ENCODE results near the gene QPRT. TPM values are rescaled to one million over a fixed set of nuclear protein-coding genes. Genes with fewer than 3 reads are reported as not detected.
"Not testable (repeated sequence)": the region's sequence is repeated elsewhere in the genome, so short reads cannot be mapped to it uniquely, and the experiment has no call there.

The QPRT gene
- total RNA-seq, 1 experiment from 2014 or later: 51.9 TPM

DNA sequence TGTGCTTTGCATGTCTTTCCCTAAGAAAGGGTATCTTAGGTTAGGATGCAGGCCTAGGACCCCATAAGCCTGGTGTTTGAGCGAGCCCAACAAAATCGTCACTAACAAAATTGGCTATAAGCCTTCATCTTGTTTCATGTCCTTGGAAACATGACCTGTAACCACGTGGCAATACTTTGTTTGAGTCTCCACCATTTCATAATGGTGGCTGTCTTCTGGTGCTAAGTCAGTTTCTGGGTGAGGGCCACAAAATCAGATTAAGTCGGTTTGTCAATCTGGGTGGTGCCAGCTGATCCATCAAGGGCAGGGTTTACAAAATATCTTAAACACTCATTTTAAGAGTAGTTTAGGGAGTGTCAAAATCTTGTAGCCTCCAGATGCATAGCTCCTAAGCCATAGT, 33.8 kb downstream of the QPRT start:
- DNase-seq: no peak
- H3K36me3 ChIP-seq: no peaks in the 10 kb centered on the region

DNA sequence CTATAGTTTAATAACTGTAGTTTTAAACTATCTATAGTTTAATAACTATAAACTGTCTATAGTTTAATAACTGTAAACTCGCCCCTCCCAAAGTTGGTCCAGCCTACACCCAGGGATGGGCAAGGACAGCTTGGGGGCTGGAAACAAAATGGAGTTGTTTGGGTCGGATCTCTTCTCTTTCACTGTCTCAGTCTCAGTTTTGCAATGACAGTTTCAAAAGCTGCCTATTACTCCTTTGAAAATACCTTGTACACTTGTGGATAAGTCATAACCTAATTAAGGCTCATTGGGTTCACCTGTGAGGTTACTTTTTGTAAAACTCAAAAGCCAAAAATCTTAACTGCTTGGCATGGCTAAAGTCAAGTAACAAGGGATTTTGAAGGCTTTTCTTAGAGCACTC, 35.4 kb downstream of the QPRT start:
- Histone ChIP-seq H3K9me3 (replicated peaks) (no peaks in the 10 kb centered on the region), H3K27me3 (no peaks in the 10 kb centered on the region), H3K4me1 (no peaks in the 10 kb centered on the region), H3K4me3 (no peak overlapping the region), H3K36me3 (no peaks in the 10 kb centered on the region), H3K27ac (no peak overlapping the region)
- no peak for DNase-seq

More for the DNA sequence above, 33.8 kb downstream of the QPRT start:
- Histone ChIP-seq H3K9me3 (replicated peaks) (no peaks in the 10 kb centered on the region), H3K4me3 (no peak overlapping the region), H3K4me1 (no peaks in the 10 kb centered on the region), H3K27me3 (no peaks in the 10 kb centered on the region), H3K27ac (no peak overlapping the region)

DNA sequence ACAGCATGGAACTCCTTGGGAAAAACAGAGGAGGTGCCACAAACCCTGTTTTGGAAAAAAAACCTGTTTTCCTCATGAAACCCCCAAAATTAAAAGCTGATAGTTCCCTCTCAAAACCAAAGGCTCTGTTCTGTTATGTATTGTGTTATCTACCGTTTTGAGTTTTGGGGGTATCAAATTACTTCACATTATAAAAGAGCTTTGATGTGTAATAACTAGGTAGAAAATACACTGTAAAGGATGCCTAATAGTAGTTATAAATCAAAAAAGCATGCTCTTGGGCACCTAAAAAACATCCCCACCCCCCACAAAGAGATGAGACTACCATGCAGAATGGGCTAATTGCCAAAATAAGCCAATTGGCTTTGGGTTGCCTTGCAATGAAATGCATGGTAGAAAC, 36.0 kb downstream of the QPRT start:
- H3K27ac ChIP-seq: no peak overlapping the region
- no peak for DNase-seq
- no peaks in the 10 kb centered on the region for H3K27me3 ChIP-seq
- no peaks in the 10 kb centered on the region for H3K4me1 ChIP-seq
- H3K9me3 ChIP-seq (replicated peaks): no peaks in the 10 kb centered on the region
- no peaks in the 10 kb centered on the region for H3K36me3 ChIP-seq
- no peak overlapping the region for H3K4me3 ChIP-seq

DNA sequence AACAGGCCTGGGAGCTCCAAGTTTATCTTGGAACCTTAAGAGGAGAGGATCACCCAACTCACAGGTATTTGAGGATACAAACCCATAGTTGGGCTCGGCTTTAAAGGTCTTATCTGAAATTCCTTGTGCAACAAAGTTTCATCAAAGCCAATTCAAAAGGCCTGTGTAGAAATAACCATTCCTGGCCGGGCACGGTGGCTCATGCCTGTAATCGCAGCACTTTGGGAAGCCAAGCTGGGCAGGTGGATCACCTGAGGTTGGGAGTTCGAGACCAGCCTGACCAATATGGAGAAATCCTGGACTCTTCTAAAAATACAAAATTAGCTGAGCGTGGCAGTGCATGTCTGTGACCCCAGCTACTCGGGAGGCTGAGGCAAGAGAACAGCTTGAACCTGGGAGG, 38.1 kb downstream of the QPRT start:
- Histone ChIP-seq H3K4me3 (no peak overlapping the region), H3K36me3 (no peaks in the 10 kb centered on the region), H3K9me3 (replicated peaks) (no peaks in the 10 kb centered on the region), H3K27me3 (no peaks in the 10 kb centered on the region), H3K27ac (no peak overlapping the region), H3K4me1 (no peaks in the 10 kb centered on the region)
- no peak for DNase-seq

DNA sequence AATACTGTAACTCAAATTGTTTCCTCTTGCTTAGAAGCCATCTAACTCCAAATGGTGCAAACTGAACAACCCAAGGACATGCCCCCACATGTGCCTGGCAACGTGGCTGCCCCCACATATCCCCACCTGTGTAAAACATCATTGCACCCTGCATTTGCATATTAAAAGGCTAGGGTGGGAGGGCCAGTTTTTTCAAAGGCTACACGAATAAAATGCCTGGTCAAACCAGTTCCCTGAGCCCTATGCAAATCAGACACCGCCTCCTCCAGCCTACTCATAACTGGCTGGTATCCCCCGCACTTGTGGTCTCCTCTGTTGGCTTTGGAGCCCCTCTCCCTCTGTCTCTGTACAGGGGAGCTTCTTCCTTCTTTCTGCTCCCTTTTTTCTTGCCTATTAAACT, 40.1 kb downstream of the QPRT start:
- Histone ChIP-seq H3K4me3 (no peak overlapping the region), H3K36me3 (no peaks in the 10 kb centered on the region), H3K4me1 (no peaks in the 10 kb centered on the region), H3K27me3 (no peaks in the 10 kb centered on the region), H3K9me3 (replicated peaks) (no peaks in the 10 kb centered on the region), H3K27ac (no peak overlapping the region)
- no peak for DNase-seq

DNA sequence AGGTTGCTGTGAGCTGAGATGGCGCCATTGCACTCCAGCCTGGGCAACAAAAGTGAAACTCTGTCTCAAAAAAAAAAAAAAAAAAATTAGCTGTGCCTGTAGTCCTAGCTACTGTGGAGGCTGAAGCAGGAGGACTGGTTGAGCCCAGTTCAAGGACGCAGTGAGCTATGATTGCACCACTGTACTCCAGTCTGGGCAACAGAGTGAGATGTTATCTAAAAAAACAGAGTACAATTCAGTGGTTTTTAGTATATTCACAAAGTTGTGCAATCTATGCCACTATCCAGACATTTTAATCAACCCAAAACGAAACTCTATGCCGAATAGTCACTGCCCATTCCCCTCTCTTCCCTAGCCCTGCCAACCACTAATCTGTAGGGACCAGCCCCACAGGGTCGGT, 41.7 kb downstream of the QPRT start:
- Histone ChIP-seq H3K4me3 (no peak overlapping the region), H3K27me3 (no peaks in the 10 kb centered on the region), H3K4me1 (no peaks in the 10 kb centered on the region), H3K36me3 (no peaks in the 10 kb centered on the region), H3K9me3 (replicated peaks) (no peaks in the 10 kb centered on the region), H3K27ac (no peak overlapping the region)
- no peak for DNase-seq

DNA sequence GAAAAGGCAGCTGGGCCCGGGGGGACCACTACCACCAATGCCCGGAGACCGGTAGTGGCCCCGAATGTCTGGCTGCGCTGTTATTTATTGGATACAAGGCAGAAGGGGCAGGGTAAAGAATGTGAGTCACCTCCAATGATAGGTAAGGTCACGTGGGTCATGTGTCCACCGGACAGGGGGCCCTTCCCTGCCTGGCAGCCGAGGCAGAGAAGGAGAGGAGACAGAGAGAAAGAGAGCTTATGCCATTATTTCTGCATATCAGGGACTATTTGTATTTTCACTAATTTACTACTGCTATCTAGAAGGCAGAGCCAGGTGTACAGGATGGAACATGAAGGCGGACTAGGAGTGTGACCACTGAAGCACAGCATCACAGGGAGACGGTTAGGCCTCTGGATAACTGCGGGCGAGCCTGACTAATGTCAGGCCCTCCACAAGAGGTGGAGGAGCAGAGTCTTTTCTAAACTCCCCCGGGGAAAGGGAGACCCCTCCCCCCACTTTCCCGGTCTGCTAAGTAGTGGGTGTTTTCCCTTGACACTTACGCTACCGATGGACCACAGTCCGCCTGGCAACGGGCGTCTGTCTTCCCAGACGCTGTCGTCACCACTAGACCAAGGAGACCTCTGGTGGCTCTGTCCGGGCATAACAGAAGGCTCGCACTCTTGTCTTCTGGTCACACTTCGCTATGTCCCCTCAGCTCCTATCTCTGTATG, 42.3 kb downstream of the QPRT start:
- not testable (repeated sequence) for H3K4me1 ChIP-seq; H3K9me3 ChIP-seq (replicated peaks); H3K36me3 ChIP-seq; H3K4me3 ChIP-seq; H3K27me3 ChIP-seq; H3K27ac ChIP-seq
- peak; percentile 63 to 79 for DNase-seq

DNA sequence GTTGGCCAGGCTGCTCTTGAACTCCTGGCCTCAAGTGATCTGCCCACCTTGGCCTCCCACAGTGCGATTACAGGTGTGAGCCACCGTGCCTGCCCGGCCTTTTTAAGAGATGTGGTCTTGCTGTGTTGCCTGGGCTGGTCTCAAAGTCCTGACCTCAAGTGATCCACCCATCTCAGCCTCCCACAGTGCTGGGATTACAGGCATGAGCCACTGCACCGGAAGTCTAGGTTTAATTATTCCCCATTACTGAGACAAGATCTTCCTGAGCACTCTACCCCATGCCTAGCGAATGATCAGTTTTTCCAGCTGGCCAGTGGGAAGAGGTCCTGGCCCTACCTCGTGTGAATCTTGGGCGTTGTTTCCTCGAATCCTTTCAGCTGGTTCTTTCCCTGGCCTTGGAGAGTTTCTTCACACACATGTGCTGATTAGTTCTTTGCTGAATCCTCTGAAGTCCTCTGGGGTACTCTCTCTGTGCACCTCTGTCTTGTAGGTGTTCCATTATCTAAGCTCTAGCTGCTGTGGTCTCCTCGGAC, 47.9 kb downstream of the QPRT start:
- Histone ChIP-seq H3K4me3 (no peak overlapping the region), H3K27ac (no peak overlapping the region), H3K27me3 (no peaks in the 10 kb centered on the region), H3K4me1 (no peaks in the 10 kb centered on the region), H3K9me3 (replicated peaks) (no peaks in the 10 kb centered on the region), H3K36me3 (no peaks in the 10 kb centered on the region)
- no peak for DNase-seq

DNA sequence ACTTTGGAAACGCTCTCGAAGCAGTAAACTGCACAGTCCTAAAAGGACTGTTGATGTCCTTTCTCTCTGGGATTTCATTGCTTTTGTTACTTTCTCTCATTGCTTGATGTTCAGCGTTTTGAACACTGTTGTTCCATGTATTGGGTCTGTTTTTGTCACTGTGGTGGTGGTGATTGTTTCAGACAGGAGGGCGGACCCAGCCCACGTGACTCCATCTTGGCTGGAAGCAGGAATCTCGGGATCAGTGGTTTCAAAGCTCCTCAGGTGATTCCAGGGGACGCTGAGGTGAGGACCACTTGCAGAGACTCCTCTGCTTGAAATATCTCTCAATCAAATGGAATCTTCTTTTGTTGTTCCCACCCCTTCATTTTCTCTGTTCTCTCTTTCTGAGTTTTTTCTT, 48.5 kb downstream of the QPRT start:
- DNase-seq: no peak
- no peaks in the 10 kb centered on the region for H3K36me3 ChIP-seq
- no peak overlapping the region for H3K27ac ChIP-seq
- H3K27me3 ChIP-seq: no peaks in the 10 kb centered on the region
- no peak overlapping the region for H3K4me3 ChIP-seq
- no peaks in the 10 kb centered on the region for H3K4me1 ChIP-seq
- no peaks in the 10 kb centered on the region for H3K9me3 ChIP-seq (replicated peaks)

DNA sequence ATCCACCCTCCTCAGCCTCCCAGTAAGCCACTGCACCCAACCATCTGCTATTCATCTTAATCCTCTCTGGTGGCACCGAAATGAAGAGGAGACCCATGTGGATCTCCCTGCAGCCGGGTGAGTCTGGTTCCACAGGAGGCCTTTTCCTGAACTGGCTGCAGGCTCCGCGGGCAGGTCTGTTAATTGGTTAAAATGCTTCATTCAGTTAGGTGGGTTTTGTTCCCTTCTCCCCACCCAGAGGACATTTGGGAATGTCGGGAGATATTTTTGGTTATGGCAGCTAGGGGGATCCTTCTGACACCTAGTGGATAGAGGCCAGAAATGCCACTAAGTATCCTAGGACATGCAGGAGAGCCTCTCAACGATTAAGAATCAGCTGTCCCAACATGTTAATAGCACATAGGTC, 50.1 kb downstream of the QPRT start:
- no peak overlapping the region for H3K27ac ChIP-seq
- H3K9me3 ChIP-seq (replicated peaks): no peaks in the 10 kb centered on the region
- H3K36me3 ChIP-seq: no peaks in the 10 kb centered on the region
- no peaks in the 10 kb centered on the region for H3K4me1 ChIP-seq
- DNase-seq: peak; percentile 50 to 79
- no peak overlapping the region for H3K4me3 ChIP-seq
- no peaks in the 10 kb centered on the region for H3K27me3 ChIP-seq

DNA sequence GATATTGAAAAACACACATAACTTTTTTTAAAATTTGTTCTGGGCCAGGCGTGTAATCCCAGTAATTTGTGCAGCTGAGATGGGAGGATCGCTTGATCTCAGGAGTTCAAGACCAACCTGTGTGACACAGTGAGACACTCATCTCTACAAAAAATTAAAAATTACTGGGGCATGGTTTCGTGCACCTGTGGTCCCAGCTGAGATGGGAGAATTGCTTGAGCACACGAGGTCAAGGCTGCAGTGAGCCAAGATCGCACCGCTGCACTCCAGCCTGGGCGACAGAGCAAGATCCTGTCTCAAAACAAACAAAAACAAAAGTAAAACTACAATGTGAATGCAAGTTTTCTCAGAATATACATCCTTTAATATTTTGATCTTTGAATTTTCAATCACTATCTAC, 51.7 kb downstream of the QPRT start:
- Histone ChIP-seq H3K4me3 (no peak overlapping the region), H3K27me3 (no peaks in the 10 kb centered on the region), H3K36me3 (no peaks in the 10 kb centered on the region), H3K27ac (no peak overlapping the region), H3K9me3 (replicated peaks) (no peaks in the 10 kb centered on the region), H3K4me1 (no peaks in the 10 kb centered on the region)
- DNase-seq: no peak

DNA sequence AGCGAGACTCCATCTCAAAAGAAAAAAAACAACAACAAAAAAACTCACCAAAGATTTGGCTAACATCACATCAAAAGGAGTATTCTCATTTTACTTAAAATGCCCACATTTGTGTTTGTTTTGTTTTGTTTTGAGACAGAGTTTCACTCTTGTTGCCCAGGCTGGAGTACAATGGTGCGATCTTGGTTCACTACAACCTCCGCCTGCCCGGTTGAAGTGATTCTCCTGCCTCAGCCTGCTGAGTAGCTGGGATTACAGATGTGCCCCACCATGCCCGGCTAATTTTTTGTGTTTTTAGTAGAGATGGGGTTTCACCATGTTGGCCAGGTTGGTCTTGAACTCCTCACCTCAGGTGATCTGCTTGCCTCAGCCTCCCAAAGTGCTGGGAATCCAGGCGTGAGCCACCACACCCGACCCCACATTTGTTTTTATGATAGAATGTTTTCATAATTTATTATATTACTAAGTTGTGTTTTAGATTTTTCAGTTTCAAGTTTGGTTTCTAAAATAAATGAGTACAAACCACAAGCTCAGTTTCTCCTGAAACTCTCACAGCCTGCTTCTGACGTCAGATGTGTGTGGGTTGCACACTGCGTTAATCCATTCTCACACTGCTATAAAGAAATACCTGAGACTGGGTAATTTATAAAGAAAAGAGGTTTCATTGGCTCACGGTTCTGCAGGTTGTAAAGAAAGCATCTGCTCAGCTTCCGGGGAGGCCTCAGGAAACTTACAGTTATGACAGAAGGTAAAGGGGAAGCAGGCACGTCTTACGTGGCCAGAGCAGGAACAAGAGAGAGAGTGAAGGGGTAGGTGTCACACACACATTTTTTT, 53.0 kb downstream of the QPRT start:
- H3K4me1 ChIP-seq; H3K36me3 ChIP-seq; H3K9me3 ChIP-seq (replicated peaks); H3K27ac ChIP-seq; DNase-seq; H3K4me3 ChIP-seq; H3K27me3 ChIP-seq: not testable (repeated sequence)

DNA sequence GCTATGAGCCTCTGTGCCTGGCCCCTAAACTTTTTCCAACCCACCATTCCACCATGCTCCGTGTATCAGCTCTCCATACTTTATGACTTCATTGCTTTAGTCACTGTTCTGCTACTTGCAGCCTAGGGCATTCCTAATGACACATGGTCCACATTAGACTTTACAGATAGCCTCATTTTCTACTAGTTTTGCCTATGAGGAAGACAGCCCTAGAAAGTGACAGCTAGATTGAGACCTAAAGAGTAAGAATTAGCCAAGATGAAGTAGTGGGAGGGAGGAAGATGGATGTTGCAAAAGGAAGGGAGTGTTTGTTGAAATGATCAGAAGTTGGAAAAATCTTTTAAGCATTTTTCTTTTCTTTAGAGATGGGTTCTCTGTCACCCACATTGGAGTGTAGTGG, 55.8 kb downstream of the QPRT start:
- no peaks in the 10 kb centered on the region for H3K4me1 ChIP-seq
- H3K4me3 ChIP-seq: no peak overlapping the region
- H3K27me3 ChIP-seq: no peaks in the 10 kb centered on the region
- no peaks in the 10 kb centered on the region for H3K36me3 ChIP-seq
- no peak overlapping the region for H3K27ac ChIP-seq
- no peaks in the 10 kb centered on the region for H3K9me3 ChIP-seq (replicated peaks)
- no peak for DNase-seq

DNA sequence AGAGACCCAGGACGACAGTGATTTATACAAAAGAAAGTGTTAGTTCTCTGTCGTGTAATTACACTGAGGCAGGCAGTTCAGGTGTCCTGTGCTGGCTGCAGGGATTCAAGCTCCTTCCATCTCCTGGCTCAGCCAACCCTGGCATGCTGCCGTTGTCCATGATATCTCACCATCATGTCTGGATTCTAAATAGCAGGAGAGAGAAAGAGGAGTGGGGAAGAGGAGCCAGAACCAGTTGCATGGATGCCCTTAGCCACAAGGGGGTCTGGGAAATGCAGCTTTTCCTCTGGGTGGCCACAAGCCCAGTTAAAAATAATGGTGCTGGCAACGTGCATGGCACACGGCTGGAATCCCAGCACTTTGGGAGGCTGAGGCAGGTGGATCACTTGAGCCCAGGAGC, 57.1 kb downstream of the QPRT start:
- no peaks in the 10 kb centered on the region for H3K27me3 ChIP-seq
- no peak for DNase-seq
- H3K4me1 ChIP-seq: no peaks in the 10 kb centered on the region
- H3K27ac ChIP-seq: no peak overlapping the region
- no peak overlapping the region for H3K4me3 ChIP-seq
- H3K36me3 ChIP-seq: no peaks in the 10 kb centered on the region
- no peaks in the 10 kb centered on the region for H3K9me3 ChIP-seq (replicated peaks)

DNA sequence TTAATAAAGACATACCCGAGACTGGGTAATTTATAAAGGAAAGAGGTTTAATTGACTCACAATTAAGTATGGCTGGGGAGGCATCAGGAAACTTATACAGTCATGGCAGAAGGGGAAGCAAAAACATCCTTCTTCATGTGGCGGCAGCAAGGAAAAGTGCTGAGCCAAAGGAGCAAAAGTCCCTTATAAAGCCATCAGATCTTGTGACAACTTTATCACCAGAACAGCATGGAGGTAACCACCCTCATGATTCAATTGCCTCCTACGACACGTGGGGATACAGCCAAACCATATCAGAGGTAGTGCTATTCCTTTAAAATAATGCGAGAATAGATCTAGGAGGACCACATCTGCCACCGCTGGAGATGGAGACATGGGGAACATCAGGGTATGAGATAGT, 57.8 kb downstream of the QPRT start:
- no peaks in the 10 kb centered on the region for H3K27me3 ChIP-seq
- DNase-seq: no peak
- H3K27ac ChIP-seq: no peak overlapping the region
- no peaks in the 10 kb centered on the region for H3K36me3 ChIP-seq
- H3K9me3 ChIP-seq (replicated peaks): no peaks in the 10 kb centered on the region
- H3K4me1 ChIP-seq: no peaks in the 10 kb centered on the region
- no peak overlapping the region for H3K4me3 ChIP-seq
